Stimulated activated naive CD8-positive, alpha-beta T cell treated with anti-CD3 and anti-CD28 coated beads, Interleukin-15, Interleukin-2, amounts not matched to agents 100 U/mL and 50 U/mL, for 24 hours (primary cell): Measurements from ENCODE around the gene ELMO3.

Source experiments
- ATAC-seq: fragments of 150-1000 bp; cut with Tn5 transposase; one replicate; pipeline ENCODE4 v1.10.0; 2021
- DNase-seq: peaks from one replicate; pipeline ENCODE4 v3.0.0; 2021

ELMO3 gene

DNA sequence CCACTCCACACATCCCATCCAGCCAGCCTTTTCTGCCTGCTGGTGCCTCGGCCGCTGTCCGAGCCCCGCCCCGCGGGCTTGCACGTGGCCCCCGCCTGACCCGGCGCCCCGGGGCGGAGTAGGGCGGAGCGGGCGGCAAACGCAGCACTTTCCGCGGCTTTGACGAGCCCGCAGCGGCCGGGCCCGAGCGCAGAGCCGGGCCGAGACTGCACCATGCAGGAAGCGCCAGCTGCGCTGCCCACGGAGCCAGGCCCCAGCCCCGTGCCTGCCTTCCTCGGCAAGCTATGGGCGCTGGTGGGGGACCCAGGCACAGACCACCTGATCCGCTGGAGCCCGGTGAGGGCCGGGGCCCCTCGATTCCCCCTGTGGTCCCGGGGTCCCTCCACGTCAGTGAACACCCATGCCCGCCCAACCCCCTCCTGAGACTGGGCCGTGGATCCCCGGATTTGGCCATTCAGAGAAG, 34.3 kb upstream of the ELMO3 start, which contains the start of gene HSF4:
Gene HSF4 (plus strand): TSS at position 147 of the 463 bp plus-strand sequence. CDS start 67 bp downstream, at position 214.
- no peak for DNase-seq
- ATAC-seq, result no peak

DNA sequence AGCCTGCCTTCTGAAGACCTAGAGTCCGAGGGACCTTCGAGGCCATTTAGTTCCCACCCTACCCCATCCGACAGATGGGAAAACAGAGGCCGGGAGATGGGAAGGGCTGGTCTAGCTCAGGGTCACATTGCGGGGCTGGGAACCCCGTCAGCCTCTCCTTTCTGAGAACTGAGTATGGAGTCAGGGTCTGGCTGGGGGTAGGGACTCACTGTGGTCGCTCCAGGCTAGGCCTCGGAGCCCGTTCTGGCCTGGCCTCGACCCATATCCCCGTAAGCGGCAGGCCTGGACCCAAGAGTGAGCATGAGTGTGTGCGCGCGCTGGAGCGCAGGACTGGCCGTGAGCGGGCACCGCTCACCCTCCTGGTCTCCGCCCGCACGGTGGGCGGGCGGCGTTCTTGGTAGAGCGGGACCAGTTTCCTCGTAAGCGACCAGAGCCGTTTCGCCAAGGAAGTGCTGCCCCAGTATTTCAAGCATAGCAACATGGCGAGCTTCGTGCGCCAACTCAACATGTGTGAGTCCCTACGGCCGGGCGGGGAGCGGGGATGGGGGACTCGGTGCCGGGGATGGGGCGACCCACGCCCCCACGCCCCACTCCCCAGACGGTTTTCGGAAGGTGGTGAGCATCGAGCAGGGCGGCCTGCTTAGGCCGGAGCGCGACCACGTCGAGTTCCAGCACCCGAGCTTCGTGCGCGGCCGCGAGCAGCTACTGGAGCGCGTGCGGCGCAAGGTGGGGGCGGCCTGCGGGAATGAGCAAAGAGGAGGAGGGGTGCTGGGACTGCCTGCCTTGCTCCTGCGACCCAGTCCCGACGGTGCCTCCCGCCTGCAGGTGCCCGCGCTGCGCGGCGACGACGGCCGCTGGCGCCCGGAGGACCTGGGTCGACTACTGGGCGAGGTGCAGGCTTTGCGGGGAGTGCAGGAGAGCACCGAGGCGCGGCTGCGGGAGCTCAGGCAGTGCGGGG, 33.5 kb upstream of the ELMO3 start:
- ATAC-seq (no peak), DNase-seq (no peak)

DNA sequence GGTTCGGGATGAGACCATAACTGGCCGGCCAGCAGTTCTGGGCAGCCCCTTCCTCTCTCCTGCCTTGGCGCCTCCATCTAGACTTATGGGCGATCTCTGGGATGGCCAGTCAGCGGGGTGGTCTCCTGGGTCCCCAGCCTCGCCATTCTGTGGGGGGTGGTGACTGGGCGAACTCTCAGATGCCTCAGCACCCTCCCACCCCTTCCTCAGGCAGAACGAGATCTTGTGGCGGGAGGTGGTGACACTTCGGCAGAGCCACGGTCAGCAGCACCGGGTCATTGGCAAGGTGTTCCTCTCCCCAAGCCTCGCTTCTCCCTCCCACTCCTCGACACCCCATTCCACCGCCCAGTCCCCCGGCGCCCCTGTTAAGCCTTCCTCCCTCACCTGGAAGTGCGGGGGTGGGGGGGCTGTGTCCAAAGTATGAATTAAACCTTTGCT, 32.8 kb upstream of the ELMO3 start:
- ATAC-seq (no peak), DNase-seq (no peak)

DNA sequence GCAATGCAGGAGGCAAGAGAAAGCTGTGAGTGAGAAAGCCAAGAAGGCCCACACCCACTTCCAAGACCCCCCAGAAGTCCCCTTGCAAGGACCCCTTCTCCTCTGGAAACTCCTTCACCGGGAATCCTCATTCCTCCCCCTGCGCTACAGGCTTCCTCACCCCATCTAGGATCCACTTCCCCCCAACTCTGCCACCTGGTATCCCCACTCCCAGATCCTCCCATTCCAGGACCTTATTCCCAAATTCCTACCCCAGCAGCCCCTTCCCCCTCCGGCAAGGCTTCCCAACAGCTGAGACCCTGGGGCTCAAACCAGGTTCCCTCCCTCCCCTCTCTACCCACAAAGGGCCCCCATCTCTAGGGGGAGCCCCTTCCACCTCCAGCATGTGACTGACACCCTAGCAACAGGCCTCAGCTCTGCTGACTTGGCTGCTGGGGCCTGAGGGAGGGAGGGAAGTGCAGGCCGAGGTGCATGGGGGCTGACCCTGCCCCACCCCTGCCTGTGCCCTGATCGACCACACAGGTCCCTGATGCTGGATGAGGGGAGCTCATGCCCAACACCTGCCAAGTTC, 32.2 kb upstream of the ELMO3 start:
- DNase-seq (no peak), ATAC-seq (no peak)

DNA sequence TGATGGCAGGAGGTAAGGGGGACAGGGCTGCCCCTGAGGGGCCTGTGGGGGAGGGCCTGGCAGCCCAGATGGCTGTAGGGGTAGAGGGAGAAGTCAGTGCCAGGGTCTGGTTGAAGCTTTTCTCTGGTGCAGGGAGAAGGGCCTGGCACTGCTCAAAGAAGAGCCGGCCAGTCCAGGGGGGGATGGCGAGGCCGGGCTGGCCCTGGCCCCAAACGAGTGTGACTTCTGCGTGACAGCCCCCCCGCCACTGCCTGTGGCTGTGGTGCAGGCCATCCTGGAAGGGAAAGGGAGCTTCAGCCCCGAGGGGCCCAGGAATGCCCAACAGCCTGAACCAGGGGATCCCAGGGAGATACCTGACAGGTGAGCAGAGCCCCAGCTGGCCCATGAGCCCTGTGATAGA, 31.3 kb upstream of the ELMO3 start:
- ATAC-seq, result no peak

DNA sequence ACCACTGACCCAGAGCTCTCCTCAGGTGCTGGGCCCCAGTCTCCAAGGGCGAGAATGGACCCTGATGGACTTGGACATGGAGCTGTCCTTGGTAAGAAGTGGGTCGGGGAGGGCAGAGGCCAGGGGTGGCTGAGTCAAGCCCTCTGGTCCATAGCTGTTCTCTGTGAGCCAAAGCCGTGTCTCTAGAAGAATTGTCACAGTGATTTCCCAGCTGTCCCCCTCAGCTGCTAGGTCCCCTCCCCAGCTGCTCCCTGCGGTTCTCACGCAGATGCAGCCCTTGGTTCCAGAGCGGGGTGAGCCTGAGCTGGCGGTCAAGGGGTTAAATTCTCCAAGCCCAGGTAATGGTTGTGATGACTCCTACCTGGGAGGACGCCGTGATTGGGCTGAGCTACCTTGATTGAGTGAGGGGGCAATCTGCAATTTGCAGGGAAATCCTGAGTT, 29.9 kb upstream of the ELMO3 start:
- ATAC-seq (no peak), DNase-seq (no peak)

More for the DNA sequence above, 31.3 kb upstream of the ELMO3 start:
- DNase-seq, result no peak

DNA sequence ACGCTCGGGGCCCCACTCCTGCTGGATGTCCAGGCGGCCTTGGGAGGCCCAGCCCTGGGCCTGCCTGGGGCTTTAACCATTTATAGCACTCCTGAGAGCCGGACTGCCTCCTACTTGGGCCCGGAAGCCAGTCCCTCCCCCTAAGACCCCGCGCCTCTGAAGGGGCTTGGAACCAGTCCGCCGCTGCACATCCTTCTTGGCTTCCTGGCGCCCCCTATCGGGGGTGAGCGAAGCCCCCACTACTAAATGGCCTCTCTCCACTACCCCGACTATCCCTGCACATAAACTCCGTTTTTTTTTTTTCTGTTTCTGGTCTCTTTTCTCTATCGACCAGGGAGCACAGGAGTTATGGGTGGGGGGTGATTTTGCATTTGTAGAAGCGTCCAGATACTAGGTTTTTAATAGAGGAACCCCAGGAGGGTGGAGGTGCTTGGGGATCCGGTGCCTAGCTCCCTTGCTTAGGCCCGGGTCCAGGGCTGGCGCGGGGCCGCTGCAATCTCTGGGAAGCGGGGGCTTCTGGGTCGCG, 29.2 kb upstream of the ELMO3 start:
- peak; percentile 74 for DNase-seq
- no peak for ATAC-seq

DNA sequence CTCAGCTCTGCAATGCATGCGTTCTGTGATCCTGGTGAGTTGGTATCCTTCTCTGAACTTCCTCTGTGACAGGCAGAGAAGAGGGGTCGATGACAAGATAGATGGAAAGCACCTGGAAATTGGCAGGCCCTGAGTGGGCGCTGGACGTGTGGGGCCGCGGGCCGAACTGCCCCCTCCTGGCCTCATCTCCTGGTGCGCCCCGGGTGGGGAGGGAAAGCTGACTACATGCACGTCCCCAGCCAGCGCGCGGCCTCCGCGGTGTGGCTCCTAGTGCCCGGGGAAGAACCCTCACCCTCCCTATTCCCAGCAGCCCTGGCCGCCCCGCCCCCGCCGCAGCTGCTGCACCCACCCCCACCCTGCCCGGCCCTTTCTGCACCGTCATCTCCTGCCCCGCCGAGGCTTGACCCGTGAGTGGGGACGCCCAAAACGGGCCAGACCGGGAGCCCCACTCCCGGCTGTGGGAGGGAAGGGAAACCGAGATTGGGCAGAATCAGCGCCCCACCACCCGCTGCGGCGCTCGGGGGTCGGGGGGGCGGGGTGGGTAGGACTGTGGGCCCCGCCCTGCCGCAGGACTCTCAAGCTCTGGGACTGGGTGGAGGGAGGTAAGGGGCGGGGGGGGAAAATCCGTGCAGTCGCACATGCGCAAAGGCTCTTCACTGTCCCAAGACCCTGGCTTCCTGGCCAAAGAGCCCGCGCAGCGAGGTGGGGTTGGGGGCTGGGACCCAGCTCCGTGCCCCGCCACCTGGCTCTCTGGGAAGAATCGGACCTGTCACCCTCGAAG, 28.6 kb upstream of the ELMO3 start, which contains the start of gene NOL3:
Gene NOL3 (plus strand): TSS at position 371 of the 781 bp plus-strand sequence.
- DNase-seq, result peak; percentile 81
- ATAC-seq, result peak; percentile 38

DNA sequence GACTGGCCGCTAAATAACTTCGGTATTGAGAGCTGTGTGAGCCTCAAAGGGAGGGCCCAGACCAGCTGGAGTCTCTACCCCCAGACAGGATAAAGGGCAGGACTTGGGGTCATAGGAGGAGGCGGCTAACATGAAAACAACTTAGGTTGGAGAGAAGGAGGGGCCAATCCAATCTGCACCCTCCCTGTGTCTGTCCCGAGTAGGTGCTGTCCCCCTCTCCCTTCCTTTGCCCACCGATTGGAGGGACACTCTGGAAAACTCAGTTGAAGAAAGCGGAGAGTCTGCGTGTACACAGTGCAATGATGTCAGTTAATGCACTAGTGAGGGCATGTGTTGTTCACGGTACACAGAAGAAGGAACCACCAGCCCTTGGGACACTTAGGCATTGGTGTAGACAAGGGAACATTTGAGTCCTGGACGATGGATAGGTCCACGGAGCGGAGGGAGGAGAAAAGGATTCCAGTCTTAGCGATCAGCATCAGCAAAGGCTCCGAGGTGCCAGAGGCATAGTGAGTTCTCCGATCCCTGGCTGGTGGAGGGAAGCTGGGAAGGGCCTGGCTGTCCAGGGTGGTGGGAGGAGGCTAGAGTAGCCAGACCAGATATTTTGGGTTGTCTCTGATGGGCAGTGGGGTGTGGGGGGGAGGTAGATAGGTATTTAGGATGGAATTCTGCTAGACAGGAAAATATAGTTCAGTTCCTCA, 27.8 kb upstream of the ELMO3 start:
- ATAC-seq (no peak), DNase-seq (no peak)

DNA sequence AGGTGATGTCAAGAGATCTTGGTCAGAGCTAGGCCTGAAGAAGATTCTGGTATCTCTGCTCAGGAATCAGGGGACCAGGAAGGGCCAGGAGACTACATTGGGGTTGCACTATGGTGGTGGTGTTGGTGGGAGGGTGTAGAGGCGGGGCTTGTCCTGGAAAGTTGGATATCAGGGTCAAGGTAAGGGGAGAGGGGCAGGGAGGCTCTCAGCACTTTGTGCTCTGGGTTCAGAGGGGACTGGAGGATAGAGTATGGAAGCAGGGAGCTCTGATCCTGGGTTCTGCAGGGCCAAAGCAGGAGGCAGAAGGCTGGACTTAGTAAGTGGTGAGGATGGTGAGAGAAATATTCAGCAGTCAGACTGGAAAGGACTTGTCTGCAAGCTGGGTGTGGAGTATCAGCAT, 25.6 kb upstream of the ELMO3 start:
- no peak for ATAC-seq
- DNase-seq, result no peak

DNA sequence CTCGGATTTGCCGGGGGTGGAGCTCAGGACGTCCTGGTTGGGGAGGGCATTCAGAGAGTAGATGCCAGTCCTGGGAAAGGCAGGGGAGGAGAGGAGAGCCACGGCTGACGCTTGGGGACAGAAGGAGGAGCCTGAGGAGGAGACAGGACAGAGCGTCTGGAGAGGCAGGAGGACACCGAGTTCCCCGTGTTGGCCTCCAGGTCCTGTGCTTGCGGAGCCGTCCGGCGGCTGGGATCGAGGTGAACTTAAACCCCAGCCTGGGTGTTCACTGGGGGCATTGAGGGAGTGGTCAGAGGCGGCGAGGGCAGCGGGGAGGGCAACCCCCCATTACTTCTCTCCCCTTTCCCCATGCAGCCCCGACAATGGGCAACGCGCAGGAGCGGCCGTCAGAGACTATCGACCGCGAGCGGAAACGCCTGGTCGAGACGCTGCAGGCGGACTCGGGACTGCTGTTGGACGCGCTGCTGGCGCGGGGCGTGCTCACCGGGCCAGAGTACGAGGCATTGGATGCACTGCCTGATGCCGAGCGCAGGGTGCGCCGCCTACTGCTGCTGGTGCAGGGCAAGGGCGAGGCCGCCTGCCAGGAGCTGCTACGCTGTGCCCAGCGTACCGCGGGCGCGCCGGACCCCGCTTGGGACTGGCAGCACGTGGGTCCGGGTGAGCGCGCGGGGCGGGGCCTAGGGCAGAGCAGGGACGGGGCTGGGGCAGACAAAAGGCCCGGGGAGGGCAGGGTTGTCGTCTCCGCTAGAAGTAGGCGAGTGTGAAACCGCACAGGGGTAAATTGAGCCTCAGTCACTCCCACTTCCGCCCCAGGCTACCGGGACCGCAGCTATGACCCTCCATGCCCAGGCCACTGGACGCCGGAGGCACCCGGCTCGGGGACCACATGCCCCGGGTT, 24.9 kb upstream of the ELMO3 start:
- DNase-seq (peak; percentile 73), ATAC-seq (peak; percentile 63)

DNA sequence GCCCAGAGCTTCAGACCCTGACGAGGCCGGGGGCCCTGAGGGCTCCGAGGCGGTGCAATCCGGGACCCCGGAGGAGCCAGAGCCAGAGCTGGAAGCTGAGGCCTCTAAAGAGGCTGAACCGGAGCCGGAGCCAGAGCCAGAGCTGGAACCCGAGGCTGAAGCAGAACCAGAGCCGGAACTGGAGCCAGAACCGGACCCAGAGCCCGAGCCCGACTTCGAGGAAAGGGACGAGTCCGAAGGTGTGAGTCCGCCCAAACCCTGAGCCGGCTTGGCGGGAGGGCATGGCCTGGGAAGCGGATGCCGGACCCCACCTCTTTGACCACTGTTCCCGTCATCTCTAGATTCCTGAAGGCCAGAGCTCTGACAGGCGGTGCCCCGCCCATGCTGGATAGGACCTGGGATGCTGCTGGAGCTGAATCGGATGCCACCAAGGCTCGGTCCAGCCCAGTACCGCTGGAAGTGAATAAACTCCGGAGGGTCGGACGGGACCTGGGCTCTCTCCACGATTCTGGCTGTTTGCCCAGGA, 24.2 kb upstream of the ELMO3 start:
- no peak for DNase-seq
- ATAC-seq, result peak; percentile 4

DNA sequence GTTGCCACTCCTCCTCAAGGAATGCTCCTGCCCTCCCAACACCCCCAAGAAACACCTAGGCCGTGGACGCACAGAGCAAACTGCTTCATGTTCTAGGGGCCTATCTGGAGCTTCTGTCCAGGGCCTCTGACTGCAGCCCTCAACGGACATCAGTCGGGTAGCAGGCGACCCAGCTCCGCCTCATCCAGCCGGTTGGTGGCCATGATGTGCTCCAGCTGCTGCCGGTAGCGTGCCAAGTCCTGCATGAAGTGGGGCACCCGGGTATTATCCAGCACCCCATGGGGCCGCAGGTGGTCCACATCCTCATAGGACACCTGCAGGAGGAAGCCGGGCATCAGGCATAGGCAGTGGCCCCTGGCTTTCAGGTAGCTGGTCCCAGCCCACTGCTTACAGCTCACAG, 22.3 kb upstream of the ELMO3 start:
- ATAC-seq, result no peak
- DNase-seq, result no peak

DNA sequence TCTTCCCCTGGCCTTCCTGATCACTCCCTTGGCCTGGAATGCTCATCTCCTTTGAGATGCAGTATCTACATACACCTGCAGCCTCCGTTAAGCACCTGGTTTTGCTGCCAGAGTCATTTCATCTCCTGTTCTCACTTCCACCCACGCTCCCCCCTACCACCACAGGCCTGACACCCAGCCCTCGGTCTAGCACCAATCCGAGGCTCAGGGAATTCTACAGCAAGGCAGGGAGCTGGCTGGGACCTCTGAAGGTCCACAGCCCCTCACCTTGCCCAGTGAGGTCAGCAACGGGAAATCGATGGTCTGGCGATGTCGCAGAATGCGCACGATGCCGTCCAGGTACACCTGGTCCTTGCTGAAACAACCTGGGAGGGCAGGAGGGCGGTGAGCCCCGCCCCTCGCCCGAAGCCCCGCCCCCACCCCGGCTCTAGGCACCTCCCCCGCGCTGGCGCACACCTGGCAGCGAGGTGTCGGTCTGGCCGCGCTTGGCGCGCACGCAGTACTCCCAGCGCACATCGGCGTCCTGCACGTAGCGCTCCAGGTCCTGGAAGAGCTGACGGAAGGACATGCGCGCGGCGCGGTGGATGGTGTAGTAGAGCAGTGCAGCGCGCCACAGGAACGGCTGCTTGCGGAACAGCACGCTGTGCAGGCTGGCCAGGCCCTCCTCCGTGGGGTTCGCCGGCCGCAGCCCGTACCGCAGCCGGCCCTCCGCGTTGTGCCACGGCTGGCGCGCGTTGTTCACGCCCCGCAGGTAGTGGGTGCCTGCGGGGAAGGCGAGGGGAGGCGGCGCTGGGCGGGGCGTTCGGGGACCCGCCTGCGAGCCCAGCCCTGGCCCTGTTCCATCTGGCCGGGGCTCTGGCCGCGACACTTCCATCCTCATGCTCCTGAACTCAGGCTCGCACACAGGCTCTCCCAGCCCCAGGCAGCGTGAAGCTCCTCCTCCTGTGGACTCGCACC, 20.9 kb upstream of the ELMO3 start:
- DNase-seq (peak; percentile 53), ATAC-seq (peak; percentile 50)

DNA sequence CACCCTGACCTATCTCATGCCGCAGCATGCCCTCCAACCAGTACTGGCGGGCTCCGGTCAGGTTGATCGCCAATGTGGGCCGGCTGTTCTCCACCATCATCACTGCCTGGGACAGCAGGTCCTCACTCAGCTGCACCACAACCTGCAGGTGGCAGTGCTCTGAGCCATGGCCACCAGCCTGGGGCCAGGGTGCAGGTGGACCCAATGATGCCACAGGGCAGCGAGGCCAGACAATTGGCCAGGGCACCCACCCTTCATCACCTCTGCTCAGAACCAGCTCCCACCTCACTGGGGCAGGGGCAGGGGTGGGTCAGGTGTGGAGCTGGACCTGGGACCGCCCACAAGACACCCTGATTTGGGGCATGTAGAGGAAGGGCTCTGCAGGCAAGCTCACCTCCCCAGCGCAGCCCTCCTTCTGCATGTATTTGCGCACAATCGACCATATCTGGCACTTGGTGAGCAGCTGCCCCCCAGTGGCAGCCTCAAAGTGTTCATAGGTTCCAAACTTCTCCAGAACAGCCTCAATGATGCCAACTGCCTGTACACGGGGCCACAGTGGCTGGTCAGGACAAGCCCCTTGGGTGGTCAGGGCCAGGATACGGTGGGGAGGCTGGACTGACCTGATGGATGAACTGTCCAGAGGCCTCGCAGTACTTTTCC, 19.4 kb upstream of the ELMO3 start:
- no peak for ATAC-seq
- DNase-seq, result no peak

DNA sequence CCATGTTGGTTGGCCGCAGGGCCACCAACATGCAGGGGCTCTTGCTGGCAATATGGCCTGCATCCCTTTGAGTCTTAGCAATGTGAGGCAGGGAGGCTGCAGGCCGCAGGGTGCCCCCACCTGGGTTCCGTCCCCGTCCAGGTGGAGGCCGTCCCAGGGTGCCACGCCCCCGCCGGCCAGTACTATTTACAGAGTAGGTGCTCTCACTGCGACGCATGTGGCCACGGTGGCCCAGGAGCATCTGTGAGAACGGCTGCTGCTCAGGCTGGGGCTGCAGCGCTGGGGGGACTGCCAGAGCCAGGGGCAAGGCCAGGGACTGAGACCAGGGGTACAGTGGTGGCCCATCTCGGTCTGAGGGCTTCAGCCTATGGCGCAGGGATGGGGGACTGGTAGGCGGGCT, 18.8 kb upstream of the ELMO3 start:
- no peak for ATAC-seq

DNA sequence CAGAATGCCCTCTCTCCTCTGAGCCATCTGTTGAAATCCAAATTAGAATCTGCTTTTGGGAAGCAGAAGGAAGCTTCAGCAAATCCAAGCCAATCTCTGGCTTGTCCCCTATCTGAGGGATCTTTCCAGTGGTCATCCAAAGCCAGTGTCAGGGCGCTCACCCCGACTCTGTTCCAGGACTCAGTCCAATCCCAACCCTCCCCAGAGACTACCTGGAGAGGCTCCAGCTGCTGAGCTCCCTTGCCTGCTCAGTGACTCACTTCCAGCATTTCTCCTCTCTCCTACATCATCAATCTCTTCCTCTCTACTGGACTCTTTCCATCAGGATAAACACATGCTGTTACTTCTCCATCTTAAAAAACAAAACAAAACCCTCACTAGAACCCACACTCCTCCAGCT, 17.6 kb upstream of the ELMO3 start:
- ATAC-seq, result no peak

More for the DNA sequence above, 18.8 kb upstream of the ELMO3 start:
- no peak for DNase-seq

DNA sequence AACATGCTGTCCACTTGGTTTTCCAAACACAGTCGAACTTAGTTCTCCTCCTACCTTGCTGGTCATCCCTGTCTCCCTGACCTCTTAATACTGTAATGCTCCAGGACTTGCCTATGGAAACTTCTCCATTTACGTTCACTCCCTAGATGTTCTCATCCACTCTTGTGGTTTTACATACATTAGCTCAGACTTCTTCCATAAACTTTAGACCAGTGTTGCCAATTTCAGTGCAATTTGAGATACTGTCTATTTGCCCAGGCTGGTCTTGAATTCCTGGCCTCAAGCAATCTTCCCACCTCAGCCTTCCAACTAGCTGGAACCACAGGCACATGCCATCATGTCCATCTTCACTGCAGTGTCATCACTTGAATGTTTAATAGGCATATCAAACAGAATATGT, 16.6 kb upstream of the ELMO3 start:
- no peak for ATAC-seq
- no peak for DNase-seq

More for the DNA sequence above, 17.6 kb upstream of the ELMO3 start:
- DNase-seq, result no peak
